ENCODE data around the gene CD6.

DNA sequence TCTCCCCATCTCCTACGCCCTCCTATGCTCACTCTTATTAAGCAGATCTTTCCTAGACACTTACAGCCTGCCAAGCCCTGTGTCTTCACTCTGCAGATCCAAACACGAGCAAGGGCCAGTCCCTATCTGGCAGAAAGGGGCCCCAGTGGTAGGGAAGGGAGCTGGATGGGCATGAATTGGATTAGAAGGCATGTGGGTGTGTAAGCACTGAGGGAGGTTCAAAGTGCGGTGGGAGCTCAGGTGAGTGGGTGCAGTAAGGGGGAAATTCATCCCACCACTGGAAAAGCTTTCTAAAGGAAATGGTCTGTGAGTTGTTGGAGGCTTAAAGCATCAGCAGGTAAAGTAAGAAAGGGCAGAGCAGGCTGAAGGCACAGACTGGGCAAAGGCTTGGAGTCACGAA, 41.7 kb upstream of the CD6 start:
- TF ChIP-seq, protein P1, sequence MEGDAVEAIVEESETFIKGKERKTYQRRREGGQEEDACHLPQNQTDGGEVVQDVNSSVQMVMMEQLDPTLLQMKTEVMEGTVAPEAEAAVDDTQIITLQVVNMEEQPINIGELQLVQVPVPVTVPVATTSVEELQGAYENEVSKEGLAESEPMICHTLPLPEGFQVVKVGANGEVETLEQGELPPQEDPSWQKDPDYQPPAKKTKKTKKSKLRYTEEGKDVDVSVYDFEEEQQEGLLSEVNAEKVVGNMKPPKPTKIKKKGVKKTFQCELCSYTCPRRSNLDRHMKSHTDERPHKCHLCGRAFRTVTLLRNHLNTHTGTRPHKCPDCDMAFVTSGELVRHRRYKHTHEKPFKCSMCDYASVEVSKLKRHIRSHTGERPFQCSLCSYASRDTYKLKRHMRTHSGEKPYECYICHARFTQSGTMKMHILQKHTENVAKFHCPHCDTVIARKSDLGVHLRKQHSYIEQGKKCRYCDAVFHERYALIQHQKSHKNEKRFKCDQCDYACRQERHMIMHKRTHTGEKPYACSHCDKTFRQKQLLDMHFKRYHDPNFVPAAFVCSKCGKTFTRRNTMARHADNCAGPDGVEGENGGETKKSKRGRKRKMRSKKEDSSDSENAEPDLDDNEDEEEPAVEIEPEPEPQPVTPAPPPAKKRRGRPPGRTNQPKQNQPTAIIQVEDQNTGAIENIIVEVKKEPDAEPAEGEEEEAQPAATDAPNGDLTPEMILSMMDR (IDR thresholded peaks at IDR 0.05; ENCODE audit: insufficient read depth, low read depth, low read length), result no peak
- TF ChIP-seq EZH2 (IDR thresholded peaks at IDR 0.05; ENCODE audit: insufficient read depth, low read length), result no peak
